NCI-H2227 (cell line): ENCODE results near the gene EEF1A2.
A peak's percentile ranks its signal among the peaks of the same experiment; 100 is the strongest.

ENCODE experiments used
- DNase-seq: peaks from one replicate; lab custom pipeline; 2025; ENCODE audit not compliant: unreplicated experiment; lab: John Stamatoyannopoulos, UW

EEF1A2 gene

GRCh38 chr20:63455568-63455859, 43.4 kb downstream of the EEF1A2 start:
- DNase-seq: no peak

GRCh38 chr20:63454731-63455567, 43.9 kb downstream of the EEF1A2 start:
- DNase-seq: peak; percentile 93

- no peak for DNase-seq
Observed at GRCh38 chr20:63452821-63453523, 45.9 kb downstream of the EEF1A2 start.

GRCh38 chr20:63452341-63452740, 46.5 kb downstream of the EEF1A2 start:
- no peak for DNase-seq

- no peak for DNase-seq
Observed at GRCh38 chr20:63451821-63452220, 47.1 kb downstream of the EEF1A2 start.

GRCh38 chr20:63449796-63450730, 48.8 kb downstream of the EEF1A2 start:
- no peak for DNase-seq

GRCh38 chr20:63449025-63449424, 49.9 kb downstream of the EEF1A2 start:
- DNase-seq: no peak

GRCh38 chr20:63448031-63448430, 50.9 kb downstream of the EEF1A2 start:
- DNase-seq: no peak

- no peak for DNase-seq
Observed at GRCh38 chr20:63447320-63447719, 51.6 kb downstream of the EEF1A2 start.

- no peak for DNase-seq
Observed at GRCh38 chr20:63446216-63447024, 52.5 kb downstream of the EEF1A2 start.

- DNase-seq: no peak
Observed at GRCh38 chr20:63445075-63445734, 53.7 kb downstream of the EEF1A2 start.

- no peak for DNase-seq
Observed at GRCh38 chr20:63444548-63444947, 54.3 kb downstream of the EEF1A2 start.

GRCh38 chr20:63443606-63444395, 55.1 kb downstream of the EEF1A2 start:
- DNase-seq: no peak

GRCh38 chr20:63442100-63442493, 56.8 kb downstream of the EEF1A2 start:
- peak; percentile 15 for DNase-seq

GRCh38 chr20:63441136-63442099, 57.5 kb downstream of the EEF1A2 start:
- no peak for DNase-seq

- DNase-seq: no peak
Observed at GRCh38 chr20:63440366-63440955, 58.4 kb downstream of the EEF1A2 start.

GRCh38 chr20:63439866-63440265, 59.0 kb downstream of the EEF1A2 start:
- no peak for DNase-seq

- no peak for DNase-seq
Observed at GRCh38 chr20:63438121-63438520, 60.8 kb downstream of the EEF1A2 start.
